ENCODE measurements around the gene USP7.
A peak's percentile ranks its signal among the peaks of the same experiment; 100 is the strongest.

USP7 gene

GRCh38 chr16:8967132-8967821 is 3.6 kb upstream of the USP7 start:
- H3K79me2 ChIP-seq (ENCODE audit: control insufficient read depth, low read length), result peaks cover 13% of the 10 kb centered on the region
- H3K4me3 ChIP-seq (ENCODE audit: low read length), result no peak overlapping the region
- no peaks in the 10 kb centered on the region for H3K9me3 ChIP-seq (ENCODE audit: control insufficient read depth, insufficient read depth, low read length)
- no peaks in the 10 kb centered on the region for H3K27me3 ChIP-seq (ENCODE audit: control insufficient read depth, low read length)
- H3F3A ChIP-seq (ENCODE audit: control insufficient read depth, insufficient read depth), result no peaks in the 10 kb centered on the region
- H3K36me3 ChIP-seq (ENCODE audit: control insufficient read depth, low read length), result peaks cover 2% of the 10 kb centered on the region
- H4K20me1 ChIP-seq (ENCODE audit: control insufficient read depth, insufficient read depth, low read depth, low read length), result no peaks in the 10 kb centered on the region
- H3K27ac ChIP-seq (ENCODE audit: low read depth, low read length), result no peak overlapping the region
- H3K4me1 ChIP-seq (ENCODE audit: control insufficient read depth, low read length), result peaks cover 4% of the 10 kb centered on the region
- H3K9me2 ChIP-seq (replicated peaks; ENCODE audit: control insufficient read depth, low read length), result no peaks in the 10 kb centered on the region
- no peak overlapping the region for H3K4me2 ChIP-seq (ENCODE audit: low read length)
- TF ChIP-seq EZH2phosphoT487 (IDR thresholded peaks at IDR 0.05; ENCODE audit: borderline replicate concordance, low read length), result no peak
- no peak for TF ChIP-seq CTCF (IDR thresholded peaks at IDR 0.05; ENCODE audit: low read depth, low read length, poor library complexity, severe bottlenecking)

GRCh38 chr16:8966817-8967131 is 3.1 kb upstream of the USP7 start:
- H3K9me2 ChIP-seq (replicated peaks; ENCODE audit: control insufficient read depth, low read length), result no peaks in the 10 kb centered on the region
- no peak overlapping the region for H3K4me3 ChIP-seq (ENCODE audit: low read length)
- H3K4me2 ChIP-seq (ENCODE audit: low read length), result no peak overlapping the region
- peaks cover 8% of the 10 kb centered on the region for H3K4me1 ChIP-seq (ENCODE audit: control insufficient read depth, low read length)
- H3K79me2 ChIP-seq (ENCODE audit: control insufficient read depth, low read length), result peaks cover 18% of the 10 kb centered on the region
- no peak overlapping the region for H3K27ac ChIP-seq (ENCODE audit: low read depth, low read length)
- TF ChIP-seq EZH2phosphoT487 (IDR thresholded peaks at IDR 0.05; ENCODE audit: borderline replicate concordance, low read length) (no peak), CTCF (IDR thresholded peaks at IDR 0.05; ENCODE audit: low read depth, low read length, poor library complexity, severe bottlenecking) (no peak)
- peaks cover 5% of the 10 kb centered on the region for H3F3A ChIP-seq (ENCODE audit: control insufficient read depth, insufficient read depth)
- H3K27me3 ChIP-seq (ENCODE audit: control insufficient read depth, low read length), result no peaks in the 10 kb centered on the region
- H3K36me3 ChIP-seq (ENCODE audit: control insufficient read depth, low read length), result peaks cover 7% of the 10 kb centered on the region
- no peaks in the 10 kb centered on the region for H3K9me3 ChIP-seq (ENCODE audit: control insufficient read depth, insufficient read depth, low read length)
- H4K20me1 ChIP-seq (ENCODE audit: control insufficient read depth, insufficient read depth, low read depth, low read length), result peaks cover under 1% of the 10 kb centered on the region; the same call in 1 of the 2 replicates

GRCh38 chr16:8964462-8964861 is 756 bp upstream of the USP7 start:
- no peaks in the 10 kb centered on the region for H3K9me3 ChIP-seq (ENCODE audit: control insufficient read depth, insufficient read depth, low read length)
- H3K36me3 ChIP-seq (ENCODE audit: control insufficient read depth, low read length), result peaks cover 19% of the 10 kb centered on the region
- H4K20me1 ChIP-seq (ENCODE audit: control insufficient read depth, insufficient read depth, low read depth, low read length), result peaks cover 16% of the 10 kb centered on the region
- peaks cover 41% of the 10 kb centered on the region for H3K79me2 ChIP-seq (ENCODE audit: control insufficient read depth, low read length)
- peak overlapping the region; percentile 72 for H3K4me3 ChIP-seq (ENCODE audit: low read length)
- peak overlapping the region; percentile 66 for H3K4me2 ChIP-seq (ENCODE audit: low read length)
- no peak for TF ChIP-seq CTCF (IDR thresholded peaks at IDR 0.05; ENCODE audit: low read depth, low read length, poor library complexity, severe bottlenecking)
- no peak for TF ChIP-seq EZH2phosphoT487 (IDR thresholded peaks at IDR 0.05; ENCODE audit: borderline replicate concordance, low read length)
- no peaks in the 10 kb centered on the region for H3K27me3 ChIP-seq (ENCODE audit: control insufficient read depth, low read length)
- peaks cover 21% of the 10 kb centered on the region for H3F3A ChIP-seq (ENCODE audit: control insufficient read depth, insufficient read depth)
- H3K27ac ChIP-seq (ENCODE audit: low read depth, low read length), result 0 out of 2 replicates have a peak overlapping the region, but pooled peaks have one; percentile 8
- H3K9me2 ChIP-seq (replicated peaks; ENCODE audit: control insufficient read depth, low read length), result no peaks in the 10 kb centered on the region
- H3K4me1 ChIP-seq (ENCODE audit: control insufficient read depth, low read length), result peaks cover 31% of the 10 kb centered on the region
